GM10248 (cell line): ENCODE results near the gene PRKCB.
A peak's percentile ranks its signal among the peaks of the same experiment; 100 is the strongest.

Experiments
- CTCF ChIA-PET: fragments of 300-600 bp; sonication (Branson Sonifier 250); formaldehyde crosslinking; extraction: SDS; loops from one replicate; lab custom pipeline; 2021; ENCODE audit warnings: antibody characterized with exemption; lab: Yijun Ruan, JAX
- POLR2A ChIA-PET: fragments of 350-650 bp; sonication (Branson Sonifier 250); formaldehyde crosslinking; extraction: SDS; loops from one replicate; lab custom pipeline; 2020; ENCODE audit warnings: antibody characterized with exemption; lab: Yijun Ruan, JAX
- DNase-seq: peaks from one replicate; pipeline ENCODE4 v3.0.0; 2012; ENCODE audit errors: extremely low spot score
- CTCF ChIP-seq: IDR thresholded peaks from 2 replicates; pipeline ENCODE4 v1.5.1; 2012; ENCODE audit warnings: mild to moderate bottlenecking, low read depth; ENCODE audit errors: extremely low read depth, missing control alignments, control extremely low read depth

Gene PRKCB

GRCh38 chr16:23955088-23955487, 119.3 kb downstream of the PRKCB start:
- DNase-seq: no peak
- TF ChIP-seq CTCF: no peak
- ChIA-PET POLR2A (no interaction called here), CTCF (interaction anchor here (0.9 to 3.5 kb wide), 4 partner anchors 18 to 152 kb away, joined by 3 to 10 read pairs (median 4); no protein-coding TSS in a partner anchor)

GRCh38 chr16:23957287-23957686, 121.5 kb downstream of the PRKCB start:
- CTCF ChIA-PET: no interaction called here
- no peak for TF ChIP-seq CTCF

GRCh38 chr16:23959072-23959751, 123.4 kb downstream of the PRKCB start:
- TF ChIP-seq CTCF: no peak
- POLR2A ChIA-PET: interaction anchor here (0.7 kb wide), 1 partner anchor 649 kb away, joined by 3 read pairs; no protein-coding TSS in a partner anchor
- CTCF ChIA-PET: interaction anchor here (1.3 to 2.9 kb wide), 5 partner anchors 11 to 81 kb away, joined by 3 to 9 read pairs (median 6); no protein-coding TSS in a partner anchor
- no peak for DNase-seq

More at GRCh38 chr16:23957287-23957686, 121.5 kb downstream of the PRKCB start:
- no peak for DNase-seq
- POLR2A ChIA-PET: no interaction called here

- POLR2A ChIA-PET: no interaction called here
- CTCF ChIA-PET: interaction anchor here (1.3 to 2.9 kb wide), 5 partner anchors 10 to 82 kb away, joined by 3 to 9 read pairs (median 6); no protein-coding TSS in a partner anchor
- peak; percentile 31 for DNase-seq
- TF ChIP-seq CTCF: no peak
Observed at GRCh38 chr16:23959752-23960072, 123.9 kb downstream of the PRKCB start.

GRCh38 chr16:23960081-23960885, 124.5 kb downstream of the PRKCB start:
- TF ChIP-seq CTCF: no peak
- DNase-seq: no peak
- POLR2A ChIA-PET: no interaction called here
- CTCF ChIA-PET: interaction anchor here (1.0 to 2.9 kb wide), 5 partner anchors 10 to 82 kb away, joined by 3 to 9 read pairs (median 6); no protein-coding TSS in a partner anchor

- POLR2A ChIA-PET: no interaction called here
- TF ChIP-seq CTCF: no peak
- no peak for DNase-seq
- CTCF ChIA-PET: interaction anchor here (1.8 kb wide), 1 partner anchor 13 kb away, joined by 5 read pairs; no protein-coding TSS in a partner anchor
Observed at GRCh38 chr16:23962001-23962400, 126.2 kb downstream of the PRKCB start.
